ENCODE results near the gene DDX60.

DDX60 gene

GRCh38 chr4:168318266-168318895, at the start of gene DDX60:
Gene DDX60 (minus strand): TSS chr4:168318752. CDS start chr4:168311259, 7,493 bp downstream.
- peak; percentile 40 for TF ChIP-seq CTCF (IDR thresholded peaks at IDR 0.05)
- H3K27ac Mint-ChIP-seq = no peak within 1 kb of the TSS

GRCh38 chr4:168367065-168367464, 48.5 kb upstream of the DDX60 start:
- Mint-ChIP-seq H3K4me3 (no peak overlapping the region), H3K9me3 (peaks cover 35% of the 10 kb centered on the region), H3K27ac (no peak overlapping the region), H3K4me1 (no peaks in the 10 kb centered on the region), H3K27me3 (ENCODE audit: low read depth, poor library complexity) (peaks cover 4% of the 10 kb centered on the region), H3K36me3 (ENCODE audit: low read depth) (no peaks in the 10 kb centered on the region)
- no peak for DNase-seq
- no peak for TF ChIP-seq CTCF (IDR thresholded peaks at IDR 0.05)

More at GRCh38 chr4:168318266-168318895, at the start of gene DDX60:
- Mint-ChIP-seq H3K4me3 (peak within 1 kb of the TSS; percentile 86), H3K4me1 (peaks cover 10% of the 10 kb centered on the region), H3K36me3 (ENCODE audit: low read depth) (no peaks in the 10 kb centered on the region), H3K27me3 (ENCODE audit: low read depth, poor library complexity) (peaks cover 13% of the 10 kb centered on the region), H3K9me3 (no peaks in the 10 kb centered on the region)
- peak; percentile 69 for DNase-seq

GRCh38 chr4:168362025-168362401, 43.5 kb upstream of the DDX60 start:
- Mint-ChIP-seq H3K27ac (no peak overlapping the region), H3K9me3 (peaks cover 20% of the 10 kb centered on the region), H3K4me1 (no peaks in the 10 kb centered on the region), H3K36me3 (ENCODE audit: low read depth) (no peaks in the 10 kb centered on the region), H3K27me3 (ENCODE audit: low read depth, poor library complexity) (peaks cover 7% of the 10 kb centered on the region), H3K4me3 (no peak overlapping the region)
- DNase-seq = no peak
- no peak for TF ChIP-seq CTCF (IDR thresholded peaks at IDR 0.05)

GRCh38 chr4:168361365-168362024, 42.9 kb upstream of the DDX60 start:
- Mint-ChIP-seq H3K36me3 (ENCODE audit: low read depth) (no peaks in the 10 kb centered on the region), H3K27me3 (ENCODE audit: low read depth, poor library complexity) (peaks cover 7% of the 10 kb centered on the region), H3K4me1 (no peaks in the 10 kb centered on the region), H3K4me3 (no peak overlapping the region), H3K9me3 (peaks cover 20% of the 10 kb centered on the region), H3K27ac (no peak overlapping the region)
- DNase-seq = no peak
- TF ChIP-seq CTCF (IDR thresholded peaks at IDR 0.05) = no peak

GRCh38 chr4:168360271-168360670, 41.7 kb upstream of the DDX60 start:
- Mint-ChIP-seq H3K36me3 (ENCODE audit: low read depth) (no peaks in the 10 kb centered on the region), H3K4me3 (no peak overlapping the region)

More at GRCh38 chr4:168360271-168360670, 41.7 kb upstream of the DDX60 start:
- DNase-seq = no peak
- Mint-ChIP-seq H3K27ac (no peak overlapping the region), H3K4me1 (no peaks in the 10 kb centered on the region), H3K27me3 (ENCODE audit: low read depth, poor library complexity) (peaks cover 7% of the 10 kb centered on the region), H3K9me3 (peaks cover 7% of the 10 kb centered on the region)
- no peak for TF ChIP-seq CTCF (IDR thresholded peaks at IDR 0.05)

All from nephron progenitor cell (in vitro differentiated cells).